Activated B cell treated with CpG ODN at 0.5 μM for 24 hours (primary cell): ENCODE data around the gene FHAD1. TPM values are rescaled to one million over a fixed set of nuclear protein-coding genes. Genes with fewer than 3 reads are reported as not detected.

Experiments
- ATAC-seq: fragments of 200-7000 bp; cut with Tn5 transposase; one replicate; pipeline ENCODE4 v1.10.0; 2021; ENCODE audit warnings: low read depth, mild to moderate bottlenecking, moderate library complexity
- CTCF ChIA-PET: fragments of 350-600 bp; sonication (Branson Sonifier 250); formaldehyde crosslinking; loops from one replicate; lab custom pipeline; 2021; ENCODE audit warnings: antibody characterized with exemption; lab: Charles Lee
- POLR2A ChIA-PET: fragments of 350-600 bp; sonication (Branson Sonifier 250); formaldehyde crosslinking; loops from one replicate; lab custom pipeline; 2021; ENCODE audit warnings: antibody characterized with exemption; lab: Charles Lee
- DNase-seq: peaks from one replicate; pipeline ENCODE4 v3.0.0; 2022
- H3K27ac Mint-ChIP-seq: one replicate; pipeline ENCODE4 v1.8.0; 2020; ENCODE audit warnings: mixed read lengths
- H3K27me3 Mint-ChIP-seq: one replicate; pipeline ENCODE4 v1.8.0; 2021; ENCODE audit warnings: mixed read lengths
- H3K36me3 Mint-ChIP-seq: one replicate; pipeline ENCODE4 v1.8.0; 2021; ENCODE audit warnings: low read depth, mixed read lengths
- H3K4me1 Mint-ChIP-seq: one replicate; pipeline ENCODE4 v1.8.0; 2021; ENCODE audit warnings: mixed read lengths
- H3K4me3 Mint-ChIP-seq: one replicate; pipeline ENCODE4 v1.8.0; 2020; ENCODE audit warnings: mild to moderate bottlenecking, mixed read lengths
- H3K9me3 Mint-ChIP-seq: one replicate; pipeline ENCODE4 v1.8.0; 2020; ENCODE audit warnings: mixed read lengths
- CTCF ChIP-seq: fragments of 200-600 bp; IDR thresholded peaks from one replicate; pipeline ENCODE4 v1.8.0; 2022; ENCODE audit warnings: antibody characterized with exemption, mild to moderate bottlenecking
- intact Hi-C: fragments of 100-400 bp; cut with micrococcal nuclease; formaldehyde crosslinking; loops from one replicate; pipeline ENCODE4 v1.15.1; 2024
- total RNA-seq: library from RNA; stranded (reverse); gene quantifications from 2 replicates; pipeline ENCODE4 v1.2.3, GENCODE V29; 2022

Gene FHAD1
- total RNA-seq, 1 donor from 2014 or later = not detected

- Mint-ChIP-seq H3K27me3 (peaks cover 16% of the 10 kb centered on the region), H3K9me3 (peaks cover 2% of the 10 kb centered on the region), H3K4me1 (no peaks in the 10 kb centered on the region), H3K27ac (no peak overlapping the region), H3K4me3 (no peak overlapping the region), H3K36me3 (no peaks in the 10 kb centered on the region)
- TF ChIP-seq CTCF = no peak
- ATAC-seq (no peak), DNase-seq (no peak)
- intact Hi-C loops = no loop called here
- CTCF ChIA-PET = no interaction called here
- POLR2A ChIA-PET = no interaction called here
Measured at GRCh38 chr1:15282038-15282437, 35.0 kb downstream of the FHAD1 start.

- ChIA-PET CTCF (interaction anchor here (0.9 kb wide), 1 partner anchor 41 kb away, joined by 3 read pairs; no protein-coding TSS in a partner anchor), POLR2A (no interaction called here)
- no peaks in the 10 kb centered on the region for H3K4me1 Mint-ChIP-seq
- no peak for ATAC-seq
- no peaks in the 10 kb centered on the region for H3K36me3 Mint-ChIP-seq
- H3K27me3 Mint-ChIP-seq = peaks cover 10% of the 10 kb centered on the region
- intact Hi-C loops = no loop called here
- H3K27ac Mint-ChIP-seq = no peak overlapping the region
- DNase-seq = no peak
- no peak overlapping the region for H3K4me3 Mint-ChIP-seq
- no peak for TF ChIP-seq CTCF
- peaks cover 2% of the 10 kb centered on the region for H3K9me3 Mint-ChIP-seq
Measured at GRCh38 chr1:15282810-15283474, 35.9 kb downstream of the FHAD1 start.

- Mint-ChIP-seq H3K36me3 (no peaks in the 10 kb centered on the region), H3K4me3 (no peak overlapping the region), H3K27ac (no peak overlapping the region), H3K27me3 (peaks cover 10% of the 10 kb centered on the region), H3K9me3 (peaks cover 2% of the 10 kb centered on the region), H3K4me1 (no peaks in the 10 kb centered on the region)
- ChIA-PET POLR2A (no interaction called here), CTCF (interaction anchor here (0.9 kb wide), 1 partner anchor 41 kb away, joined by 3 read pairs; no protein-coding TSS in a partner anchor)
- no peak for ATAC-seq
- no peak for TF ChIP-seq CTCF
- no peak for DNase-seq
- intact Hi-C loops = no loop called here
Measured at GRCh38 chr1:15283526-15283925, 36.5 kb downstream of the FHAD1 start.

- DNase-seq (no peak), ATAC-seq (no peak)
- H3K4me1 Mint-ChIP-seq = no peaks in the 10 kb centered on the region
- no peak for TF ChIP-seq CTCF
- H3K4me3 Mint-ChIP-seq = no peak overlapping the region
- peaks cover 6% of the 10 kb centered on the region for H3K27me3 Mint-ChIP-seq
- H3K9me3 Mint-ChIP-seq = peaks cover 2% of the 10 kb centered on the region
- no peaks in the 10 kb centered on the region for H3K36me3 Mint-ChIP-seq
- POLR2A ChIA-PET = no interaction called here
- H3K27ac Mint-ChIP-seq = no peak overlapping the region
- intact Hi-C loops = no loop called here
- CTCF ChIA-PET = no interaction called here
Measured at GRCh38 chr1:15286452-15286851, 39.4 kb downstream of the FHAD1 start.

GRCh38 chr1:15287035-15287979, 40.3 kb downstream of the FHAD1 start:
- ChIA-PET CTCF (interaction anchor here (0.6 to 0.9 kb wide), 2 partner anchors 16 to 67 kb away, joined by 3 to 4 read pairs; no protein-coding TSS in a partner anchor), POLR2A (no interaction called here)
- Mint-ChIP-seq H3K27me3 (peaks cover 2% of the 10 kb centered on the region), H3K4me3 (no peak overlapping the region), H3K36me3 (no peaks in the 10 kb centered on the region), H3K27ac (no peak overlapping the region), H3K4me1 (no peaks in the 10 kb centered on the region), H3K9me3 (peaks cover 2% of the 10 kb centered on the region)
- DNase-seq (no peak), ATAC-seq (no peak)
- TF ChIP-seq CTCF = no peak
- intact Hi-C loops = no loop called here
